OCI-LY3 (cell line): ENCODE measurements around the gene FBH1.

ENCODE experiments used
- EZH2phosphoT487 ChIP-seq: fragments of 200-600 bp; shearing (Covaris generic); IDR thresholded peaks from 2 replicates; pipeline ENCODE4 v1.6.1; 2018; ENCODE audit warnings: antibody characterized with exemption, mixed run types, low read depth
- TF ChIP-seq, protein P1 (sequence below): fragments of 200-600, 300-600 bp; sonication (generic); IDR thresholded peaks from 2 replicates; pipeline ENCODE4 v1.5.1; 2014; ENCODE audit warnings: antibody characterized with exemption, low read length, low read depth

DNA sequence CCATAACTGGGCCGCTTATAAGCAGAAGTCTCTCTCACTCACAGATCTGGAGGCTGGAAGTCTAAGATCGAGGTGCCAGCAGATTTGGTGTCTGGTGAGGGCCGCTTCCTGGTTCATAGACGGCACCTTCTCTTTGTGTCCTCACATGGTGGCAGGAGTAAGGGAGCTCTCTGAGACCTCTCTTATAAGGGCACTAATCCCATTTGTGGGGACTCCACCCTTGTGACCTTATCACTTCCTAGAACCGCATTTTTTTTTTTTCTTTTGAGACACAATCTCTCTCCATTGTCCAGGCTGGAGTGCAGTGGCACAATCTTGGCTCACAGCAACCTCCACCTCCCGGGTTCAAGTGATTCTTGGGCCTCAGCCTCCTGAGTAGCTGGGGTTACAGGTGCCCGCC, 8.1 kb downstream of the FBH1 start:
- TF ChIP-seq, protein P1, sequence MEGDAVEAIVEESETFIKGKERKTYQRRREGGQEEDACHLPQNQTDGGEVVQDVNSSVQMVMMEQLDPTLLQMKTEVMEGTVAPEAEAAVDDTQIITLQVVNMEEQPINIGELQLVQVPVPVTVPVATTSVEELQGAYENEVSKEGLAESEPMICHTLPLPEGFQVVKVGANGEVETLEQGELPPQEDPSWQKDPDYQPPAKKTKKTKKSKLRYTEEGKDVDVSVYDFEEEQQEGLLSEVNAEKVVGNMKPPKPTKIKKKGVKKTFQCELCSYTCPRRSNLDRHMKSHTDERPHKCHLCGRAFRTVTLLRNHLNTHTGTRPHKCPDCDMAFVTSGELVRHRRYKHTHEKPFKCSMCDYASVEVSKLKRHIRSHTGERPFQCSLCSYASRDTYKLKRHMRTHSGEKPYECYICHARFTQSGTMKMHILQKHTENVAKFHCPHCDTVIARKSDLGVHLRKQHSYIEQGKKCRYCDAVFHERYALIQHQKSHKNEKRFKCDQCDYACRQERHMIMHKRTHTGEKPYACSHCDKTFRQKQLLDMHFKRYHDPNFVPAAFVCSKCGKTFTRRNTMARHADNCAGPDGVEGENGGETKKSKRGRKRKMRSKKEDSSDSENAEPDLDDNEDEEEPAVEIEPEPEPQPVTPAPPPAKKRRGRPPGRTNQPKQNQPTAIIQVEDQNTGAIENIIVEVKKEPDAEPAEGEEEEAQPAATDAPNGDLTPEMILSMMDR: no peak
- TF ChIP-seq EZH2phosphoT487: no peak
